DOHH2 (cell line): Measurements from ENCODE around the gene RPRD1B.

ENCODE experiments used
- CTCF ChIP-seq: fragments of 200-600 bp; sonication (generic); IDR thresholded peaks from one replicate; pipeline ENCODE4 v1.5.1; 2014; ENCODE audit warnings: antibody characterized with exemption, mild to moderate bottlenecking, low read depth, low read length; ENCODE audit not compliant: poor library complexity, severe bottlenecking
- EZH2phosphoT487 ChIP-seq: fragments of 200-600 bp; sonication (generic); IDR thresholded peaks from 2 replicates; pipeline ENCODE4 v1.6.1; 2017; ENCODE audit warnings: borderline replicate concordance, mild to moderate bottlenecking, antibody characterized with exemption, low read length, moderate library complexity, mixed read lengths

GRCh38 chr20:38108986-38109541, 75.5 kb downstream of the RPRD1B start:
- no peak for TF ChIP-seq CTCF
- TF ChIP-seq EZH2phosphoT487: no peak
